ENCODE data around the gene RELB.
"Not testable (repeated sequence)": the region's sequence is repeated elsewhere in the genome, so short reads cannot be mapped to it uniquely, and the experiment has no call there.

Gene RELB

DNA sequence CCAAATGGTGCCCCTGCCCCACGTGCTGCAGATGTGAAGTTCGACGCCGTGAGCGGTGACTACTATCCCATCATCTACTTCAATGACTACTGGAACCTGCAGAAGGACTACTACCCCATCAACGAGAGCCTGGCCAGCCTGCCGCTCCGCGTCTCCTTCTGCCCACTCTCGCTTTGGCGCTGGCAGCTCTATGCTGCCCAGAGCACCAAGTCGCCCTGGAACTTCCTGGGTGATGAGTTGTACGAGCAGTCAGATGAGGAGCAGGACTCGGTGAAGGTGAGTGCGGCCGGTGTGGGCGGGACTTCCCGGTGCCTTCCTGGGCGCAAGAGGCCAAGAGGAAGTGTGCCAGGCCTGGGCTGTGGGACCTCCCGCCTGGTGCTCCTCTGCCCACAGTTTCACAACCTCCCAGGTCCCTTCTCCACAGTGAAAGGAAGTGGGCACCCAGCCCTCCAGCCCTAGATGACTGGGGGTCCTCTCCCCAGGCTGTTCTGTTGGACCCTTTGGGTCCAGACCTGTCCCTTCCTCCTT, 14.1 kb upstream of the RELB start:
- FAIRE-seq = no peak

GRCh38 chr19:44988273-44988672, 13.0 kb upstream of the RELB start:
- no peak for FAIRE-seq

DNA sequence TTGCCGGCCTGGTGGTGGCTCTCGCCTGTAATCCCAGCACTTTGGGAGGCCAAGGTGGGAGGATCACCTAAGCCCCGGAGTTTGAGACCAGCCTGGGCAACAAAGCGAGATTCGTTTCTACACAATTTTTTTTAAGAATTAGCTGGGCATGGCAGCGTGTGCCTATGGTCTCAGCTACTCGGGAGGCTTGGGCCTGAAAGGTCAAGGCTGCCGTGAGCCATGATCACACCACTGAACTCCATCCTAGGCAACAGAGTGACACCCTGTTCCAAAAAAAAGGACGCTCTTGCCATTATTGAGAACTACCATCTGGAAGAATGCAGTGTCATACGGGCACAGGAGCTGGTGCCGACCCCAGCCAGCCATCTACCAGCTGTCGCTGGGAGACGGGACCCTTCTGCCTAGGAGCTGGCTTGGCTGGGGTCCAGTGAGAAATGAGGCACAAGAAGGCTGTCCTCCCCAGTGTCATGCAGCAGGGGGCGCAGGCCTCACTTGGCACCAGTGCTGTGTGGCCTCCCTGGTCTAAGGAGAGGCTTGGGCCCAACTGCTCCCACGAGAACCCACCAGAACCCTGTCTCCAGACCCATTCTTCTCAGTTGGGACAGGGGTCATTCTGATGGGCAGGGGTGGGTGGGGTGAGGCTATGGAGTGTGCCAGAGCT, 12.2 kb upstream of the RELB start:
- FAIRE-seq = no peak

DNA sequence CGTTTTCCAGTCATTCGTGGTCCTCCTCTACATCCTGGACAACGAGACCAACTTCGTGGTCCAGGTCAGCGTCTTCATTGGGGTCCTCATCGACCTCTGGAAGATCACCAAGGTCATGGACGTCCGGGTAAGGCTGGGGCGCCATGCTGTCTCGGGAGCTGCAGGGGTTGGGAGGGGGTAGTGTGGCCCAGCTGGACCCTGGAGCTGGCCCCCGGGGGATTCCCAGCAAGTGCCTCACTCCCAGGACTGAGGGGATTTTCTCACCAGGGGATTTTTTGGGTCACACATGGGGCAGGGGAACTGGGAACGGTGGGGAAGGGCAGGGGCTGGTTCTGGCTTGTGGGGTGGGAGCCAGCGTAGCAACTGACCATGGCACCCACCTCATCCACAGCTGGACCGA, 10.8 kb upstream of the RELB start:
- no peak for FAIRE-seq

DNA sequence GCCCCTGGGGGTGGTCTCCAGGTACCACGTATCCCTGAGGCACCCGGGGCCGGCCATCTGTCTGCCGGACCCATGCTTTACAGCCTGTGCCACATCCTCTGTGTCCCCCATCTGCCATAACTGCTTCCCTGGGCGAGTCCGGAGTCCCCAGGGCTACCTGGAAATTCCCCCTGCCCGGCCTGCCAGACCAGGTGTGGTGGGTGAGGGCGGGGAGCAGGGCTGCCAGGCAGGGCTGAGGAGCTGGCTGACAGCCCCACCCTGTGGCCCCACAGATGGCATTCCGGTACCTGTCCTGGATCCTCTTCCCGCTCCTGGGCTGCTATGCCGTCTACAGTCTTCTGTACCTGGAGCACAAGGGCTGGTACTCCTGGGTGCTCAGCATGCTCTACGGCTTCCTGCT, 10.3 kb upstream of the RELB start:
- FAIRE-seq = no peak

- no peak for FAIRE-seq
Measured at GRCh38 chr19:44992336-44993163, 8.7 kb upstream of the RELB start.

GRCh38 chr19:44993526-44993925, 7.7 kb upstream of the RELB start:
- FAIRE-seq = no peak

- no peak for FAIRE-seq
Measured at GRCh38 chr19:44993926-44994537, 7.2 kb upstream of the RELB start.

- FAIRE-seq = no peak
Measured at GRCh38 chr19:44998025-44998424, 3.2 kb upstream of the RELB start.

GRCh38 chr19:44999131-44999925, 1.9 kb upstream of the RELB start:
- FAIRE-seq = not testable (repeated sequence)

DNA sequence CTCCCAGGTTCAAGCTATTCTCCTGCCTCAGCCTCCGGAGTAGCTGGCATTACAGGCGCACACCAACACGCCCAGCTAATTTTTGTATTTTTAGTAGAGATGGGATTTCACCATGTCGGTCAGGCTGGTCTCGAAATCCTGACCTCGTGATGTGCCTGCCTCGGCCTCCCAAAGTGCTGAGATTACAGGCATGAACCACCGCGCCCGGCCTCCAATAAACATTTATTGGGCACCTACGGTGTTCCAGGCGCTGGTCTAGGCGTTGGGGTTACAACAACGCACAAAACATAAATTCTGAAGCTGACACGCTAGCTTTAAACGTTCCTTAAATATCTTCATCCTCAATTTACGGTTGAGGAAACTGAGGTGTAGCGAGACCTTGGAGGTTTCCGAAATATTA, 599 bp upstream of the RELB start:
- FAIRE-seq = not testable (repeated sequence)

- FAIRE-seq = no peak
Measured at GRCh38 chr19:45003485-45003884, 2.2 kb downstream of the RELB start.

- FAIRE-seq = no peak
Measured at GRCh38 chr19:45005787-45006186, 4.5 kb downstream of the RELB start.

DNA sequence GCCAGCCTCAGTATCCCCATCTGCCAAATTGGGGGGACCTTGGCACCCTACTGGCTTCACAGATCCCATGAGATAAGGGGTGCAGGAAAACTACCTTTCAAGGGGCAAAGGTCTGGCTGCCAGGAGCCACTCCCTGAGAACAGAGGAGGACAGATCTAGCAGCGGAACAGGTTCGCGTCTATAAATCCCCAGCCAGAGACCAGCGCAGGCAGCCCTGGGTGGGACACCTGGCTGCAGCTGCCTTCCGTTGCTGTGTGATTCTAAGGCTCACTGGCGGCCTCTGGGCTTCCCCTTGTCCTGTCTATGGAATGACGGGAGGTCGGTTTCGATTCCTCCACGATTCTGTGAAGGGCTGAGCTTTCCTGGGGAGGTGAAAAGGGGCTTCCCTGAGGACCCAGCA, 7.3 kb downstream of the RELB start:
- no peak for FAIRE-seq

GRCh38 chr19:45009625-45010255, 8.5 kb downstream of the RELB start:
- FAIRE-seq = no peak

DNA sequence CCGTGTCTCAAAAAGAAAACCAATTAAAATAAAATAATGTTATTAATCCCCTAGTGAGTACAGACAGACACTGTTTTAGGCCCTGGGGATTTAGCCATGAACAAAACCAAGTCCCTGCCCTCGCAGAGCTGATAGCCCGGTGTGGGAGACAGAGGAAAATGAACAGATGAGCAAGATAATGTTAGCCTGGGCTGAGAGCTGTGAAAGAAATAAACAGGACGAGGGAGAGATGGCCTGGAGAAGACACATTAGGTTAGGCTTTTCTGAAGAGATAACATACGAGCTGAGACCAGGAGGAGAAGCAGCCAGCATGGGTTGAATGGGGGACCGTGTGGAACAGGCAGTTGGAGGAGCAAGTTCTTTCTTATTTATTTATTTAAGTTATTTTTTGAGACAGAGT, 9.0 kb downstream of the RELB start:
- FAIRE-seq = no peak

DNA sequence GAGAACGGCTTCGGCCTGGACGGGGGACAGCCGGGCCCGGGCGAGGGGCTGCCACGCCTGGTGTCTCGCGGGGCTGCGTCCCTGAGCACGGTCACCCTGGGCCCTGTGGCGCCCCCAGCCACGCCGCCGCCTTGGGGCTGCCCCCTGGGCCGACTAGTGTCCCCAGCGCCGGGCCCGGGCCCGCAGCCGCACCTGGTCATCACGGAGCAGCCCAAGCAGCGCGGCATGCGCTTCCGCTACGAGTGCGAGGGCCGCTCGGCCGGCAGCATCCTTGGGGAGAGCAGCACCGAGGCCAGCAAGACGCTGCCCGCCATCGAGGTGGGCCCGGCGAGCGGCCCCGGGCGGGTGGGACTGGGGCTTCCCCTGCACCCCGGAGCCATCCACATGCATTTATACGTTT, 10.7 kb downstream of the RELB start:
- no peak for FAIRE-seq

DNA sequence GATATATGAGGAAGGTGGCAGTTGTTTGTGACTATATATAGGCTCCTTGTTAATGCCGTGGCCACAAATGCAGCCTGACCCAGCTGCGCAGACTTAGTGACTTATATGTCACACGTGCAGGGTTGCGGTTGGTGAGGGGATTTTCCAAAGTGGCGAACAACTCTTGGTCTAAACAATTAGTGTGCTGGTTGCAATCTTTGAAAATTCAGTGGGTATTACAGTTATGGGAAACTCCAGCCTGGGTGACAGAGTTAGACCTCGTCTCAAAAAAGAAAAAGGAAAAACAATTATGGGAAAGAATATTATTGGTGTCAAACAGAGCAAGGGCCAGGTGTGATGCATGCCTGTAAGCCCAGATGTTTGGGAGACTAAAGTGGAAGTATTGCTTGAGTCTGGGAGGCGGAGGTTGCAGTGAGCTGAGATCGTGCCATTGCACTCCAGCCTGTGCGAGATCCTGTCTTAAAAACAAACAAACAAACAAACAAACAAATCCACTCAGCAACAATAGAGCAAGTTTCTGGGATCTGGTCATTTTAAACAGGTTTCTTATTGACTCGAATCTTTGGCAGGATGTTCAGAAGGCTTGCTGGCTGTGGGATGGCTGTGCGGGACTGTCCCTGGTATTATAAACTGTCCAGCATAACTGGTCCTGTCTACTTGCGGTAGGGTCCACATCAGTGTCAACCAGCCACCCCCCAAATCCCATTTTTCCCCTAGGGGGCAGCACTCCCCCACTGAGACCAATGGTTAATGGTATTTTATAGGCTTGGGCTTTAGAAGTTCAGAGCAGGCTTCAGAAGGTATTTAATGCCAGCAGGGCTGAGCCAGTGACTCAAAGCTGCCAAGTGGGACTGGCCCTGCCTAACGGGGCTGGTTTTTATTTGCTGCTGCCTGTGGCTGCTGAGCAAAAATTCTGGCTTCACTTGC, 15.4 kb downstream of the RELB start:
- no peak for FAIRE-seq

GRCh38 chr19:45019187-45019586, 17.9 kb downstream of the RELB start:
- no peak for FAIRE-seq

- no peak for FAIRE-seq
Measured at GRCh38 chr19:45020071-45020470, 18.8 kb downstream of the RELB start.

DNA sequence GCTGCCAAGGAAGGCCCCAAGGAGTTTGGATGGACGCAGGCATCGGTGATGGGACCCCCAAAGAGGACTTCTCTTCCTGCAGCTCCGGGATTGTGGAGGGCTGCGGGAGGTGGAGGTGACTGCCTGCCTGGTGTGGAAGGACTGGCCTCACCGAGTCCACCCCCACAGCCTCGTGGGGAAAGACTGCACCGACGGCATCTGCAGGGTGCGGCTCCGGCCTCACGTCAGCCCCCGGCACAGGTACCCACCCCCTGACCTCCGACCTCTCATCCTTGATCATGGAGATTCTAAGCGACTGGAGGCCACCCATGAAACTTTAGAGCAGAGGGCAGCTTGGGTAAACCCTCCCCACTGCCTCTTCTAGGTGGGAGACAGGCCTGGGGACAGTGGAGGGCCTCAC, 20.7 kb downstream of the RELB start:
- FAIRE-seq = no peak
